HL-60 (cell line): Measurements from ENCODE around the gene UBE2V1.
"Not testable (repeated sequence)": the region's sequence is repeated elsewhere in the genome, so short reads cannot be mapped to it uniquely, and the experiment has no call there.

Experiments used
- DNase-seq, 2 experiments: peaks; one replicate each; pipeline ENCODE4 v3.0.0-alpha.2; 2010 to 2020; ENCODE audit warnings: low read depth in 1 of 2, low spot score in 1 of 2
- H3K27ac ChIP-seq: fragments of 250-450 bp; sonication (Bioruptor Pico); replicated peaks from 2 replicates; pipeline ENCODE4 v1.5.1; 2020; ENCODE audit warnings: mild to moderate bottlenecking, moderate library complexity
- H3K27me3 ChIP-seq: fragments of 250-450 bp; sonication (Bioruptor Pico); 2 replicates; pipeline ENCODE4 v1.5.1; 2021; ENCODE audit warnings: mild to moderate bottlenecking, moderate library complexity; ENCODE audit not compliant: insufficient read depth, poor library complexity, severe bottlenecking
- H3K4me3 ChIP-seq: replicated peaks from 2 replicates; pipeline ENCODE4 v1.5.1; 2011; ENCODE audit warnings: mild to moderate bottlenecking, control low read depth, low read length; ENCODE audit not compliant: insufficient read depth
- CTCF ChIP-seq: IDR thresholded peaks from one replicate; pipeline ENCODE4 v1.5.1; 2011; ENCODE audit warnings: low read length, control low read depth, inconsistent platforms; ENCODE audit not compliant: insufficient read depth
- GABPA ChIP-seq: IDR thresholded peaks from 2 replicates; pipeline ENCODE4 v1.6.1; 2012; ENCODE audit warnings: low read depth
- POLR2AphosphoS5 ChIP-seq: IDR thresholded peaks from 2 replicates; pipeline ENCODE4 v1.6.1; 2012; ENCODE audit warnings: low read depth
- SPI1 ChIP-seq: IDR thresholded peaks from 2 replicates; pipeline ENCODE4 v1.6.1; 2012; ENCODE audit warnings: low read depth, mild to moderate bottlenecking, borderline replicate concordance
- TF ChIP-seq, protein P1 (sequence below): IDR thresholded peaks from 2 replicates; pipeline ENCODE4 v1.6.1; 2012; ENCODE audit warnings: low read depth; ENCODE audit not compliant: insufficient replicate concordance

Gene UBE2V1

DNA sequence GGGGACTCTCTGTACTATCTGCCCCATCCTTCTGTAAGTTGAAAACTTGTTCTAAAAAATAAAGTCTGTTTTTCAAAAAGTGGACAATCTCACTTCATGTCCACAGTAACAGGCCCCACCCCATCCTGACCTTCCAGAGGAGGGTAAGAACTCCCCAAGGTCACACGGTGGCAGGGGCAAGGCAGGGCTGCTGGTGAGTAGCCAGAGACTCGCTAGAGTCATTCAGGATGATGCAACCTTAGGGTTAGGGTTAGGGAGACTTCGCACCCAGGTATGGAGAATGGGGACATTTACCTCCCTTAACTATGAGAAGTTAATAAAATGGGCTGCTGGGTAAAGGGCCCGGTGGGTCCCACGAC, 25.1 kb upstream of the UBE2V1 start:
- H3K27ac ChIP-seq, result no peak overlapping the region
- no peaks in the 10 kb centered on the region for H3K27me3 ChIP-seq
- TF ChIP-seq GABPA (no peak), POLR2AphosphoS5 (no peak), SPI1 (no peak), CTCF (no peak)
- TF ChIP-seq, protein P1, sequence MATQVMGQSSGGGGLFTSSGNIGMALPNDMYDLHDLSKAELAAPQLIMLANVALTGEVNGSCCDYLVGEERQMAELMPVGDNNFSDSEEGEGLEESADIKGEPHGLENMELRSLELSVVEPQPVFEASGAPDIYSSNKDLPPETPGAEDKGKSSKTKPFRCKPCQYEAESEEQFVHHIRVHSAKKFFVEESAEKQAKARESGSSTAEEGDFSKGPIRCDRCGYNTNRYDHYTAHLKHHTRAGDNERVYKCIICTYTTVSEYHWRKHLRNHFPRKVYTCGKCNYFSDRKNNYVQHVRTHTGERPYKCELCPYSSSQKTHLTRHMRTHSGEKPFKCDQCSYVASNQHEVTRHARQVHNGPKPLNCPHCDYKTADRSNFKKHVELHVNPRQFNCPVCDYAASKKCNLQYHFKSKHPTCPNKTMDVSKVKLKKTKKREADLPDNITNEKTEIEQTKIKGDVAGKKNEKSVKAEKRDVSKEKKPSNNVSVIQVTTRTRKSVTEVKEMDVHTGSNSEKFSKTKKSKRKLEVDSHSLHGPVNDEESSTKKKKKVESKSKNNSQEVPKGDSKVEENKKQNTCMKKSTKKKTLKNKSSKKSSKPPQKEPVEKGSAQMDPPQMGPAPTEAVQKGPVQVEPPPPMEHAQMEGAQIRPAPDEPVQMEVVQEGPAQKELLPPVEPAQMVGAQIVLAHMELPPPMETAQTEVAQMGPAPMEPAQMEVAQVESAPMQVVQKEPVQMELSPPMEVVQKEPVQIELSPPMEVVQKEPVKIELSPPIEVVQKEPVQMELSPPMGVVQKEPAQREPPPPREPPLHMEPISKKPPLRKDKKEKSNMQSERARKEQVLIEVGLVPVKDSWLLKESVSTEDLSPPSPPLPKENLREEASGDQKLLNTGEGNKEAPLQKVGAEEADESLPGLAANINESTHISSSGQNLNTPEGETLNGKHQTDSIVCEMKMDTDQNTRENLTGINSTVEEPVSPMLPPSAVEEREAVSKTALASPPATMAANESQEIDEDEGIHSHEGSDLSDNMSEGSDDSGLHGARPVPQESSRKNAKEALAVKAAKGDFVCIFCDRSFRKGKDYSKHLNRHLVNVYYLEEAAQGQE, result no peak
- no peak for DNase-seq
- H3K4me3 ChIP-seq, result no peak overlapping the region

DNA sequence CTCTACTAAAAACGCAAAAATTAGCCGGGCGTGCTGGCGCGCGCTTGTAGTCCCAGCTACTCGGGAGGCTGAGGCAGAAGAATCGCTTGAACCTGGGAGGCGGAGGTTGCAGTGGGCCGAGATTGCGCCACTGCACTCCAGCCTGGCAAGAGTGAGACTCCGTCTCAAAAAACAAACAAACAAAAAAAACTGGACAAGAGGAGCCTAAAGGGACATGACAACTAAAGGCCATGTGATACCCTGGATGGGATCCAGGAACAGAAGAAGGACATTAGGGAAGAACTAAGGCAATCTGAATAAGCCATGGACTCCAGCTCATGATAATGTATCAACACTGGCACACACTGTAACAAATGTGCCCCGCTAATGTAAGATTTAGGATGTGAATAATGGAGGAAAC, 24.8 kb upstream of the UBE2V1 start:
- DNase-seq, H3K27ac ChIP-seq: not testable (repeated sequence)

DNA sequence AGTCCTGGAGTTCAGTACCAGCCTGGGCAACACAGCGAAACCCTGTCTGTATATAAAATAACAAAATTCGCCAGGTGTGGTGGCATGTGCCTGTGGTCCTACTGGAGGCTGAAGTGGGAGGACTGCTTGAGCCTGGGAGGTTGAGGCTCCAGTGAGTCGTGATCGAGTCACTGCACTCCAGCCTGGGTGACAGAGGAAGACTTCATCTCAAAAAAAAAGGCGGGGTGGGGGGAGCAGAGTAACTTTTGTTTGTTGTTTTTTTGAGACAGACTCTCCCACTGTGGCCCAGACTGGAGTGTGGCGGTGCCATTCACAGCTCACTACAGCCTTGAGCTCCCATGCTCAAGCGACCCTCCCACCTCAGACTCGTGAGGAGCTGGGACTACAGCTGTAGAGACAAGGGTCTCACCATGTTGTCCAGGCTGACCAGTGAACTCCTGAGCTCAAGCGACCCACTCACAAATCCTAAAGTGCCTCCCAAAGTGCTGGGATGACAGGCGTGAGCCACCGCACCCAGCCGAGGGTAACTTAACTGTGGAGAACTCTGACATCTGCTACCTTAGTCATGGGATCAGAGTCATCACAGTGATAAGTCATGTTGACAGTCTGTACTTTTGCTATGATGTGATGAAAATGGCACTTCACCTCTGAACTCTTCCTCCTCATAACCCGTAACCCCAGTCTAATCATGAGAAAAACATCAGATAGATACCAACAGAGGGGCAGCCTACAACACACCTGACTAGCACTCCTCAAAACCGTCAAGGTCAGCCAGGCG, 24.1 kb upstream of the UBE2V1 start:
- no peak for DNase-seq
- no peak overlapping the region for H3K27ac ChIP-seq
- TF ChIP-seq, protein P1, result no peak
- TF ChIP-seq CTCF, result no peak
- TF ChIP-seq POLR2AphosphoS5, result no peak
- TF ChIP-seq SPI1, result no peak
- no peak for TF ChIP-seq GABPA
- no peaks in the 10 kb centered on the region for H3K27me3 ChIP-seq
- H3K4me3 ChIP-seq, result no peak overlapping the region

More for the DNA sequence above, 24.8 kb upstream of the UBE2V1 start:
- not testable (repeated sequence) for H3K4me3 ChIP-seq, H3K27me3 ChIP-seq

DNA sequence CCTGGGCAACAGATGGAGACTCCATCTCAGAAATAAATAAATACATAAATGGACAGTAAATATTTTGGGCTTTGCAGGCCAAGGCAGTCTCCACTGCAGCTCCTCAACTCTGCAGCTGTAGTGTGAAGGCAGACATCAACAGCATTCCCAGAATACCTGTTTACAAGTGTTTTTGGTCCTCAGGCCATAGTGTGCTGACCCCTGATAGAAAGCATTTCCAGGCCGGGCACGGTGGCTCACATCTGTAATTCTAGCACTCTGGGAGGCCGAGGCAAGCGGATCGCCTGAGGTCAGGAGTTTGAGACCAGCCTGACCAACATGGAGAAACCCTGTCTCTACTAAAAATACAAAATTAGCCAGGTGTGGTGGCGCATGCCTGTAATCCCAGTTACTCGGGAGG, 22.2 kb upstream of the UBE2V1 start:
- H3K27ac ChIP-seq, H3K4me3 ChIP-seq, DNase-seq, H3K27me3 ChIP-seq: not testable (repeated sequence)
